ENCODE measurements around the gene KCTD17. TPM values are rescaled to one million over a fixed set of nuclear protein-coding genes. Genes with fewer than 3 reads are reported as not detected.

KCTD17 gene
- polyA plus RNA-seq, 2 of the 4 experiments (the other 2 are of a cell fraction): 18.7 to 37.1 TPM

- H3K4me3 ChIP-seq: no peak overlapping the region
- FAIRE-seq (no peak), ATAC-seq (no peak), DNase-seq (ENCODE audit: low read depth in 1 of 2, low spot score in 1 of 2) (no peak)
- ChIA-PET POLR2A (interaction anchor here (0.7 kb wide), 1 partner anchor 93 kb away, joined by 9 read pairs; no protein-coding TSS in a partner anchor), CTCF (interaction anchor here (0.6 to 9.0 kb wide), 5 partner anchors 9 to 267 kb away, joined by 3 to 79 read pairs (median 3); partner anchors contain the start of genes MPST and TST)
- peaks cover 44% of the 10 kb centered on the region for H3K4me1 ChIP-seq
- 76% methylated on average over 5 of the region's 6 CpGs for WGBS (ENCODE audit: missing lambda C conversion rate)
- H3K9me3 ChIP-seq: no peaks in the 10 kb centered on the region
- TF ChIP-seq REST (IDR thresholded peaks at IDR 0.05): no peak
- no peak for TF ChIP-seq CBX2 (IDR thresholded peaks at IDR 0.05; ENCODE audit: borderline replicate concordance, low read depth)
- TF ChIP-seq TP53 (CRISPR knock-in tag; IDR thresholded peaks at IDR 0.05): no peak
- no peak for TF ChIP-seq HOXB5 (CRISPR knock-in tag; IDR thresholded peaks at IDR 0.05)
- TF ChIP-seq JUN (IDR thresholded peaks at IDR 0.05): no peak
- no peak for TF ChIP-seq JUNB (IDR thresholded peaks at IDR 0.05)
- TF ChIP-seq RFX5 (IDR thresholded peaks at IDR 0.05): no peak
- TF ChIP-seq PBX3 (IDR thresholded peaks at IDR 0.05): no peak
- TF ChIP-seq SREBF2 (IDR thresholded peaks at IDR 0.05): no peak
- TF ChIP-seq KDM5A (IDR thresholded peaks at IDR 0.05): no peak
- no peak for TF ChIP-seq ESRRA (IDR thresholded peaks at IDR 0.05; ENCODE audit: borderline replicate concordance, low read length)
- TF ChIP-seq HMGXB4 (CRISPR knock-in tag; IDR thresholded peaks at IDR 0.05; ENCODE audit: borderline replicate concordance): no peak
- TF ChIP-seq HOXA7 (CRISPR knock-in tag; IDR thresholded peaks at IDR 0.05): no peak
- no peak for TF ChIP-seq ZNF302 (CRISPR knock-in tag; IDR thresholded peaks at IDR 0.05)
- no peak for TF ChIP-seq BHLHE40 (IDR thresholded peaks at IDR 0.05; ENCODE audit: low read depth, low read length)
- TF ChIP-seq TFCP2L1 (CRISPR knock-in tag; IDR thresholded peaks at IDR 0.05): no peak
- 0 out of 6 replicates have a peak overlapping the region, but pooled peaks of 1 of the 2 experiments have one; percentile 47 for H3K27ac ChIP-seq
- no peak overlapping the region for H3K4me2 ChIP-seq
Observed at GRCh38 chr22:37048133-37048532, 3.4 kb upstream of the KCTD17 start.

GRCh38 chr22:37049224-37049623 lies 2.3 kb upstream of the KCTD17 start:
- DNase-seq (ENCODE audit: low read depth in 1 of 2, low spot score in 1 of 2) (no peak), FAIRE-seq (no peak), ATAC-seq (no peak)
- POLR2A ChIA-PET: no interaction called here
- WGBS (ENCODE audit: missing lambda C conversion rate): 88% methylated on average over 2 of the region's 2 CpGs
- no peak overlapping the region for H3K4me3 ChIP-seq
- no peak overlapping the region for H3K27ac ChIP-seq
- CTCF ChIA-PET: no interaction called here
- no peak overlapping the region for H3K4me2 ChIP-seq
- H3K4me1 ChIP-seq: peaks cover 33% of the 10 kb centered on the region
- TF ChIP-seq NPAS2 (CRISPR knock-in tag; IDR thresholded peaks at IDR 0.05; ENCODE audit: borderline replicate concordance): no peak
- TF ChIP-seq KDM1A (IDR thresholded peaks at IDR 0.05; ENCODE audit: low read depth): no peak
- no peak for TF ChIP-seq EHF (CRISPR knock-in tag; IDR thresholded peaks at IDR 0.05)
- no peak for TF ChIP-seq NR3C1 (IDR thresholded peaks at IDR 0.05)
- TF ChIP-seq CBX2 (IDR thresholded peaks at IDR 0.05; ENCODE audit: borderline replicate concordance, low read depth): no peak
- TF ChIP-seq ZSCAN20 (CRISPR knock-in tag; IDR thresholded peaks at IDR 0.05): no peak
- no peak for TF ChIP-seq HEYL (CRISPR knock-in tag; IDR thresholded peaks at IDR 0.05)
- no peak for TF ChIP-seq MAFK (IDR thresholded peaks at IDR 0.05; ENCODE audit: partially characterized antibody)
- H3K9me3 ChIP-seq: no peaks in the 10 kb centered on the region

Measured in A549 (cell line).